WERI-Rb-1 (cell line): ENCODE data around the gene PITPNB.

Source experiments
- DNase-seq: peaks from one replicate; pipeline ENCODE4 v3.0.0-alpha.2; 2020
- H3K27ac ChIP-seq: fragments of 250-450 bp; sonication (Bioruptor Pico); 2 replicates; pipeline ENCODE4 v1.5.1; 2020; ENCODE audit warnings: mild to moderate bottlenecking, moderate library complexity
- H3K27me3 ChIP-seq: fragments of 250-450 bp; sonication (Bioruptor Pico); 2 replicates; pipeline ENCODE4 v1.5.1; 2021; ENCODE audit warnings: mild to moderate bottlenecking, low read depth, moderate library complexity; ENCODE audit not compliant: insufficient read depth, severe bottlenecking
- H3K36me3 ChIP-seq: fragments of 250-450 bp; sonication (Bioruptor Pico); 2 replicates; pipeline ENCODE4 v1.5.1; 2020; ENCODE audit warnings: mild to moderate bottlenecking, moderate library complexity
- H3K4me3 ChIP-seq: 2 replicates; pipeline ENCODE4 v1.5.1; 2011; ENCODE audit warnings: low read depth, mild to moderate bottlenecking, control low read depth, low read length
- H3K9me3 ChIP-seq: fragments of 250-450 bp; sonication (Bioruptor Pico); 2 replicates; pipeline ENCODE4 v1.5.1; 2021; ENCODE audit warnings: mild to moderate bottlenecking, moderate library complexity; ENCODE audit not compliant: severe bottlenecking
- TF ChIP-seq, protein P1 (sequence below): IDR thresholded peaks from 2 replicates; pipeline ENCODE4 v1.5.1; 2011; ENCODE audit warnings: low read depth, mild to moderate bottlenecking, control low read depth, inconsistent platforms, low read length

PITPNB gene

GRCh38 chr22:27959335-27960090 is 40.5 kb upstream of the PITPNB start:
- TF ChIP-seq, protein P1, sequence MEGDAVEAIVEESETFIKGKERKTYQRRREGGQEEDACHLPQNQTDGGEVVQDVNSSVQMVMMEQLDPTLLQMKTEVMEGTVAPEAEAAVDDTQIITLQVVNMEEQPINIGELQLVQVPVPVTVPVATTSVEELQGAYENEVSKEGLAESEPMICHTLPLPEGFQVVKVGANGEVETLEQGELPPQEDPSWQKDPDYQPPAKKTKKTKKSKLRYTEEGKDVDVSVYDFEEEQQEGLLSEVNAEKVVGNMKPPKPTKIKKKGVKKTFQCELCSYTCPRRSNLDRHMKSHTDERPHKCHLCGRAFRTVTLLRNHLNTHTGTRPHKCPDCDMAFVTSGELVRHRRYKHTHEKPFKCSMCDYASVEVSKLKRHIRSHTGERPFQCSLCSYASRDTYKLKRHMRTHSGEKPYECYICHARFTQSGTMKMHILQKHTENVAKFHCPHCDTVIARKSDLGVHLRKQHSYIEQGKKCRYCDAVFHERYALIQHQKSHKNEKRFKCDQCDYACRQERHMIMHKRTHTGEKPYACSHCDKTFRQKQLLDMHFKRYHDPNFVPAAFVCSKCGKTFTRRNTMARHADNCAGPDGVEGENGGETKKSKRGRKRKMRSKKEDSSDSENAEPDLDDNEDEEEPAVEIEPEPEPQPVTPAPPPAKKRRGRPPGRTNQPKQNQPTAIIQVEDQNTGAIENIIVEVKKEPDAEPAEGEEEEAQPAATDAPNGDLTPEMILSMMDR: no peak
- H3K4me3 ChIP-seq: no peak overlapping the region
- H3K27me3 ChIP-seq: no peaks in the 10 kb centered on the region
- H3K27ac ChIP-seq: no peak overlapping the region
- no peak for DNase-seq
- peaks cover 3% of the 10 kb centered on the region for H3K9me3 ChIP-seq
- H3K36me3 ChIP-seq: no peaks in the 10 kb centered on the region

DNA sequence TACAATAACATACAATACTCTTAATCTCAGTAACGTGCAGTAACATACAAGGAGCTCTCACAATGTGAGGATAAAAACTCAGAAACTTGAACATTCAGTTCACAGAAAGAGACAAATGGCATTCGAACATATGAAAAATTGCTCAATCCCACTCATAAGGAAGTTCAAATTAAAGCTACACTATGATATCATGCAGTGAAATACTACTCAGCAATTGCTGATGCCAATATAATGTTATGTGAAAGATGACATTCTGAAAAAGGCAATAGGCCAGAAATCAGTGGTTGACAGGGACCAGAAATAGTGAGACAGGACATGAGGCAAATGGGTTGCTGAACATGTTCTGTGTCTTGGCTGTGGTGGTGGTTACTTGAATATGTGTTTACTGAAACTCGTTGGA is 33.7 kb upstream of the PITPNB start:
- TF ChIP-seq, protein P1: no peak
- Histone ChIP-seq H3K9me3 (peaks cover 3% of the 10 kb centered on the region), H3K4me3 (no peak overlapping the region), H3K36me3 (no peaks in the 10 kb centered on the region), H3K27ac (no peak overlapping the region), H3K27me3 (no peaks in the 10 kb centered on the region)
- DNase-seq: no peak

DNA sequence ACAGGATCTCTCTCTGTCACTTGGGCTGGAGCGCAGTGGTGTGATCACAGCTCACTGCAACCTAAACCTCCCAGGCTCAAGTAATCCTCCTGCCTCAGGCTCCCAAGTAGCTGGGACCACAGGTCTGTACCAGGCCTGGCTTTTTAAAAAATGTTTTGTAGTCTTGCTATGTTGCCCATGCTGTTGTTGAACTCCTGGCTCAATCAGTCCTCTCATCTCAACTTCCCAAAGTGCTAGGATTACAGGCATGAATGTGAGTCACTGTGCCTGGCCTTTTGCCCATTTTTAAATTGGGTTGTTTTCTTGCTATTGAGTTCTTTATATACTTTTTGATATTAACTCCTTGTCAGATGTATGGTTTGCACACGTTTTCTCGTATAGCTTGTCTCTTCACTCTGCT is 33.0 kb upstream of the PITPNB start:
- Histone ChIP-seq H3K36me3 (no peaks in the 10 kb centered on the region), H3K27ac (no peak overlapping the region), H3K27me3 (no peaks in the 10 kb centered on the region), H3K4me3 (no peak overlapping the region), H3K9me3 (peaks cover 2% of the 10 kb centered on the region)
- no peak for DNase-seq
- TF ChIP-seq, protein P1: no peak

DNA sequence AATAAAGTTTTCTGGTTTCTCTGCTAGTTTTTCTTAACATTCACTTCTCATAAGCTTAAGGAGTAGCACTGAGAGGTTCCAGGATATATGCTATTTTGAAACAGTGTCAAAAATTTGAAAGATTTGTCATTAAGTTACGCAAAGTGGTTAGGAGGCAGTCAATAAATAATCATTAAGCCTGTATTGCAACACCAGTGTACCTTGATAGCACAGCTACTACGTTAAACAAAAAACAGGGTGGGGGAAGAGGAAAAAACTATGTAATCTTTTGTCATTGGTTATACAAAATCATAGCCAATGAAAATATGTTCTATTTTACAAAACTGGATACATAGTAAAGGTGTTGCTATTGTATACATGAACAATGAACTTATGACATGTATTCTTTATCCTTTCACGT is 30.4 kb upstream of the PITPNB start:
- H3K36me3 ChIP-seq: no peaks in the 10 kb centered on the region
- DNase-seq: no peak
- no peaks in the 10 kb centered on the region for H3K9me3 ChIP-seq
- TF ChIP-seq, protein P1: no peak
- H3K4me3 ChIP-seq: no peak overlapping the region
- H3K27me3 ChIP-seq: no peaks in the 10 kb centered on the region
- no peak overlapping the region for H3K27ac ChIP-seq

- Histone ChIP-seq H3K27me3 (no peaks in the 10 kb centered on the region), H3K36me3 (no peaks in the 10 kb centered on the region), H3K9me3 (no peaks in the 10 kb centered on the region), H3K4me3 (no peak overlapping the region), H3K27ac (no peak overlapping the region)
- TF ChIP-seq, protein P1: no peak
- DNase-seq: no peak
Measured at GRCh38 chr22:27948569-27948968, 29.5 kb upstream of the PITPNB start.

DNA sequence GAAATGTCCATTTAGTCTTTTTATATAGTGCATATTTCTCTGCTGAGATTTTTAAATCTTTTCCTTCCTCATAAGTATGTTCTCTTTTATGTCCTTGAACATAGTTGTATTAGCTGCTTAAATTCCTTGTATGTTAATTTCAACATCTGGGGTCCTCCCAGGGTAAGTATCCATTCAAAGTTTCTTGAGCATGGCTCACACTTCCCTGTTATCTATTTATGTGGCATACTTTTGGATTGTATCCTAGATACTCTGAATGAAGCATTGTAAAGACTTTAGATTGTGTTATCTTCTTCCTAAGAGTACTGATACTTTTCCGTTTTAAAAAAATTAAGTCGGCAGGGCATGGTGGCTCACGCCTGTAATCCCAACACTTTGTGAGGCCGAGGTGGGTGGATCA is 28.4 kb upstream of the PITPNB start:
- Histone ChIP-seq H3K36me3 (no peaks in the 10 kb centered on the region), H3K9me3 (no peaks in the 10 kb centered on the region), H3K27ac (no peak overlapping the region), H3K4me3 (no peak overlapping the region), H3K27me3 (no peaks in the 10 kb centered on the region)
- TF ChIP-seq, protein P1: no peak
- DNase-seq: no peak
